K562 (cell line): Measurements from ENCODE around the gene COL9A2. TPM values are rescaled to one million over a fixed set of nuclear protein-coding genes. Genes with fewer than 3 reads are reported as not detected.
A peak's percentile ranks its signal among the peaks of the same experiment; 100 is the strongest.

Experiments
- ASH1L ChIP-seq: fragments of 450-650 bp; IDR thresholded peaks from 2 replicates; pipeline ENCODE4 v1.6.1; 2018; ENCODE audit warnings: borderline replicate concordance, mild to moderate bottlenecking, low read depth; ENCODE audit not compliant: partially characterized antibody
- BACH1 ChIP-seq: fragments of 200-800 bp; sonication (Bioruptor generic); IDR thresholded peaks from 2 replicates; pipeline ENCODE4 v1.6.1; 2016; ENCODE audit warnings: missing genetic modification characterization, missing compliant biosample characterization
- CEBPG ChIP-seq, 3 experiments: fragments of 200-800 bp in 1 of 3; sonication (Bioruptor generic) in 1 of 3; sonication (generic) in 1 of 3; formaldehyde crosslinking in 1 of 3; IDR thresholded peaks in 2 of 3; conservative IDR thresholded peaks in 1 of 3; 2 replicates each; pipeline versions ENCODE4 v1.6.1 to v1.8.0; 2016 to 2022; ENCODE audit warnings: missing compliant biosample characterization in 2 of 3, missing genetic modification characterization in 2 of 3, mild to moderate bottlenecking in 1 of 3, missing genetic modification reagents in 1 of 3
- FOXK1 ChIP-seq: sonication (generic); formaldehyde crosslinking; IDR thresholded peaks from 2 replicates; pipeline ENCODE4 v1.8.0; 2022; ENCODE audit warnings: missing genetic modification reagents, mild to moderate bottlenecking, borderline replicate concordance
- HDAC8 ChIP-seq: fragments of 450-650 bp; IDR thresholded peaks from 2 replicates; pipeline ENCODE4 v1.6.1; 2016; ENCODE audit warnings: mild to moderate bottlenecking, missing genetic modification characterization, moderate library complexity, missing compliant biosample characterization
- HIVEP1 ChIP-seq: fragments of 250-450 bp; sonication (Bioruptor Pico); IDR thresholded peaks from 2 replicates; pipeline ENCODE4 v1.4.0; 2020; ENCODE audit warnings: mild to moderate bottlenecking
- L3MBTL2 ChIP-seq: fragments of 450-650 bp; IDR thresholded peaks from 2 replicates; pipeline ENCODE4 v1.6.1; 2016; ENCODE audit warnings: mild to moderate bottlenecking, moderate library complexity
- LEF1 ChIP-seq: fragments of 450-650 bp; IDR thresholded peaks from 2 replicates; pipeline ENCODE4 v1.6.1; 2016; ENCODE audit warnings: mild to moderate bottlenecking
- POLR3A ChIP-seq: IDR thresholded peaks from 2 replicates; pipeline ENCODE4 v1.6.1; 2011; ENCODE audit warnings: borderline replicate concordance, mild to moderate bottlenecking, moderate library complexity; ENCODE audit not compliant: insufficient read length, insufficient read depth; ENCODE audit errors: extremely low read depth
- RBM22 ChIP-seq: fragments of 200-400 bp; formaldehyde crosslinking; IDR thresholded peaks from 2 replicates; pipeline ENCODE4 v1.6.1; 2018; ENCODE audit warnings: low read length, low read depth; ENCODE audit not compliant: poor library complexity, severe bottlenecking
- SIX5 ChIP-seq, 2 experiments: IDR thresholded peaks; 2 replicates each; pipeline ENCODE4 v1.6.1; 2011; ENCODE audit warnings: low read length in 2 of 2, borderline replicate concordance in 1 of 2, low read depth in 1 of 2, mild to moderate bottlenecking in 1 of 2, moderate library complexity in 1 of 2; ENCODE audit not compliant: insufficient read depth in 1 of 2
- SRSF7 ChIP-seq: fragments of 200-400 bp; formaldehyde crosslinking; optimal IDR thresholded peaks from 2 replicates; pipeline ENCODE3; 2017; ENCODE audit warnings: mild to moderate bottlenecking, low read depth, low read length
- TAF1 ChIP-seq: IDR thresholded peaks from 2 replicates; pipeline ENCODE4 v1.6.1; 2011; ENCODE audit warnings: mild to moderate bottlenecking, low read length, moderate library complexity; ENCODE audit not compliant: insufficient read depth, control insufficient read depth, severe bottlenecking; ENCODE audit errors: extremely low read depth
- TCF7L2 ChIP-seq: fragments of 150-350 bp; IDR thresholded peaks from 2 replicates; pipeline ENCODE4 v1.6.1; 2016; ENCODE audit warnings: low read depth, mild to moderate bottlenecking, low read length, moderate library complexity
- TEAD1 ChIP-seq, 2 experiments: fragments of 450-650 bp in 1 of 2; sonication (generic) in 1 of 2; formaldehyde crosslinking; IDR thresholded peaks; 2 replicates each; pipeline versions ENCODE4 v1.4.0 to v1.8.0; 2020 to 2022; ENCODE audit warnings: mild to moderate bottlenecking in 2 of 2, missing genetic modification reagents in 1 of 2
- ZNF140 ChIP-seq: fragments of 250-450 bp; sonication (Bioruptor Pico); IDR thresholded peaks from 2 replicates; pipeline ENCODE4 v1.8.0; 2021; ENCODE audit warnings: moderate library complexity, mild to moderate bottlenecking, inconsistent platforms
- ZNF175 ChIP-seq: fragments of 200-800 bp; sonication (Bioruptor generic); IDR thresholded peaks from 2 replicates; pipeline ENCODE4 v1.6.1; 2016; ENCODE audit warnings: low read depth, mild to moderate bottlenecking, missing genetic modification characterization, missing compliant biosample characterization
- polyA plus RNA-seq, 8 experiments: library from polyadenylated mRNA; depleted of rRNA in 4 of 8; stranded (reverse) in 5 of 8; unstranded in 3 of 8; fragments of >200 nt; fragmentation: Nextera tagmentation in 2 of 8; fragmentation: Illumina TruSeq in 1 of 8; extraction: Ambion mirVana in 2 of 8; extraction: Trizol in 1 of 8; gene quantifications; 2 replicates each; pipeline versions ENCODE4 v1.2.1 to v1.2.3, GENCODE V29; 2011 to 2014; ENCODE audit warnings: inconsistent platforms in 1 of 8, missing spikeins in 1 of 8
- total RNA-seq, 7 experiments: library from RNA; depleted of rRNA in 6 of 7; stranded (reverse); fragments of >200 nt in 6 of 7; fragmentation: Illumina TruSeq in 2 of 7; extraction: Trizol in 2 of 7; gene quantifications; 2 replicates each; pipeline versions ENCODE4 v1.2.1 to v1.2.3, GENCODE V29; 2011 to 2021; ENCODE audit warnings: low replicate concordance in 1 of 7
- TF ChIP-seq, protein P1 (sequence below): fragments of 250-450 bp; sonication (Bioruptor Pico); IDR thresholded peaks from 2 replicates; pipeline ENCODE4 v1.5.0; 2020; ENCODE audit warnings: mild to moderate bottlenecking, borderline replicate concordance
- TF ChIP-seq, protein P2 (sequence below): IDR thresholded peaks from 2 replicates; pipeline ENCODE4 v1.6.1; 2011; ENCODE audit warnings: borderline replicate concordance, low read depth, mild to moderate bottlenecking, moderate library complexity, low read length; ENCODE audit not compliant: insufficient read depth, poor library complexity, severe bottlenecking
- TF ChIP-seq, protein P3 (sequence below): fragments of 450-650 bp; IDR thresholded peaks from 2 replicates; pipeline ENCODE4 v1.6.1; 2016; ENCODE audit warnings: borderline replicate concordance

The COL9A2 gene
- total and polyA plus RNA-seq, 9 of the 15 experiments (the other 6 are each of a cell fraction or from before 2014, with no cell fraction given) = 0.03 to 2.2 (median 0.31) TPM

DNA sequence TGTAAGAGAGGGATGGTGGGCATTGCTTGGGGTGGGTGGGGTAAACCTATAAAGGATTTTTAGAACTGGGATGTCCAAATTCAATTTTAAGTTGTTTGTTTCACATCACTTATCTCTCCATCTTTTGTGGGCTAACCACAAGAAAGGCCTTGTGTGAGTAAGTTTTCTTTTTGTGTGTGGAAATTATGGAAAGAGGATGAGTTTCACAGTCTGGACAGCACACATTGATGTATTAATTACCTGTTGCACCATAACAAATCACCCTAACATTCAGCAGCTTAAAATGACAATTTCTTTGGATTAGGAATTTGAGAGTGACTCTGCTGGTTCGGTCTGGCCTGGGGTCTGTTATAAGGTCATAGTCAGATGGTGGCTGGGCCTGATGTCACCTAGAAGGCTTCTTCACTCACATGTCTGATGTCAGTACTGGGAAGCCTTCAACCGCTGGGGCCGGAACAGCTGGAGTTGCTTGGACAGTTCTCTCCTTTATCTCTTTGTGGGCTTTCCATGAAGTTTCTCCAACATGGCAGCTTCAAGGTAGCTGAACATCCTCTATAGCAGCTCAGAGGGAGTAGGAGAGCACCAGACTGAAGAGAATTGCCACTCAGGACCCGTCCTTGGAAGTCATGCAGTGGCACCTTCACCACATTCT lies 2.0 kb upstream of the COL9A2 start (continued):
- TF ChIP-seq, protein P1, sequence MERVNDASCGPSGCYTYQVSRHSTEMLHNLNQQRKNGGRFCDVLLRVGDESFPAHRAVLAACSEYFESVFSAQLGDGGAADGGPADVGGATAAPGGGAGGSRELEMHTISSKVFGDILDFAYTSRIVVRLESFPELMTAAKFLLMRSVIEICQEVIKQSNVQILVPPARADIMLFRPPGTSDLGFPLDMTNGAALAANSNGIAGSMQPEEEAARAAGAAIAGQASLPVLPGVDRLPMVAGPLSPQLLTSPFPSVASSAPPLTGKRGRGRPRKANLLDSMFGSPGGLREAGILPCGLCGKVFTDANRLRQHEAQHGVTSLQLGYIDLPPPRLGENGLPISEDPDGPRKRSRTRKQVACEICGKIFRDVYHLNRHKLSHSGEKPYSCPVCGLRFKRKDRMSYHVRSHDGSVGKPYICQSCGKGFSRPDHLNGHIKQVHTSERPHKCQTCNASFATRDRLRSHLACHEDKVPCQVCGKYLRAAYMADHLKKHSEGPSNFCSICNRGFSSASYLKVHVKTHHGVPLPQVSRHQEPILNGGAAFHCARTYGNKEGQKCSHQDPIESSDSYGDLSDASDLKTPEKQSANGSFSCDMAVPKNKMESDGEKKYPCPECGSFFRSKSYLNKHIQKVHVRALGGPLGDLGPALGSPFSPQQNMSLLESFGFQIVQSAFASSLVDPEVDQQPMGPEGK (CRISPR knock-in tag) = no peak
- TF ChIP-seq POLR3A (no peak), FOXK1 (CRISPR knock-in tag) (no peak), TAF1 (no peak), ZNF175 (CRISPR knock-in tag) (no peak), TEAD1 (CRISPR knock-in tag; IDR thresholded peaks at IDR 0.05) (no peak), L3MBTL2 (0 out of 2 replicates have a peak, but pooled peaks have one; percentile 11), SRSF7 (no peak), BACH1 (tag) (no peak), LEF1 (peak; percentile 90), TCF7L2 (peak; percentile 36; the same call in 1 of the 2 replicates), CEBPG (CRISPR knock-in tag; IDR thresholded peaks at IDR 0.05) (peak; percentile 26; the same call in 1 of the 2 replicates), CEBPG (tag; conservative IDR thresholded peaks at IDR 0.05 in 1 of 2, IDR thresholded peaks at IDR 0.05 in 1 of 2) (peak in 1 of 2 experiments; percentile 77; a peak in 2 of 4 replicates), RBM22 (no peak), ASH1L (no peak), ZNF140 (CRISPR knock-in tag) (no peak), SIX5 (IDR thresholded peaks at IDR 0.05; ENCODE audit: borderline replicate concordance in 1 of 2, insufficient read depth in 1 of 2, low read depth in 1 of 2, low read length in 2 of 2) (no peak), HIVEP1 (CRISPR knock-in tag) (no peak), HDAC8 (tag) (no peak)
- TF ChIP-seq, protein P2, sequence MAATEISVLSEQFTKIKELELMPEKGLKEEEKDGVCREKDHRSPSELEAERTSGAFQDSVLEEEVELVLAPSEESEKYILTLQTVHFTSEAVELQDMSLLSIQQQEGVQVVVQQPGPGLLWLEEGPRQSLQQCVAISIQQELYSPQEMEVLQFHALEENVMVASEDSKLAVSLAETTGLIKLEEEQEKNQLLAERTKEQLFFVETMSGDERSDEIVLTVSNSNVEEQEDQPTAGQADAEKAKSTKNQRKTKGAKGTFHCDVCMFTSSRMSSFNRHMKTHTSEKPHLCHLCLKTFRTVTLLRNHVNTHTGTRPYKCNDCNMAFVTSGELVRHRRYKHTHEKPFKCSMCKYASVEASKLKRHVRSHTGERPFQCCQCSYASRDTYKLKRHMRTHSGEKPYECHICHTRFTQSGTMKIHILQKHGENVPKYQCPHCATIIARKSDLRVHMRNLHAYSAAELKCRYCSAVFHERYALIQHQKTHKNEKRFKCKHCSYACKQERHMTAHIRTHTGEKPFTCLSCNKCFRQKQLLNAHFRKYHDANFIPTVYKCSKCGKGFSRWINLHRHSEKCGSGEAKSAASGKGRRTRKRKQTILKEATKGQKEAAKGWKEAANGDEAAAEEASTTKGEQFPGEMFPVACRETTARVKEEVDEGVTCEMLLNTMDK = no peak
- TF ChIP-seq, protein P3, sequence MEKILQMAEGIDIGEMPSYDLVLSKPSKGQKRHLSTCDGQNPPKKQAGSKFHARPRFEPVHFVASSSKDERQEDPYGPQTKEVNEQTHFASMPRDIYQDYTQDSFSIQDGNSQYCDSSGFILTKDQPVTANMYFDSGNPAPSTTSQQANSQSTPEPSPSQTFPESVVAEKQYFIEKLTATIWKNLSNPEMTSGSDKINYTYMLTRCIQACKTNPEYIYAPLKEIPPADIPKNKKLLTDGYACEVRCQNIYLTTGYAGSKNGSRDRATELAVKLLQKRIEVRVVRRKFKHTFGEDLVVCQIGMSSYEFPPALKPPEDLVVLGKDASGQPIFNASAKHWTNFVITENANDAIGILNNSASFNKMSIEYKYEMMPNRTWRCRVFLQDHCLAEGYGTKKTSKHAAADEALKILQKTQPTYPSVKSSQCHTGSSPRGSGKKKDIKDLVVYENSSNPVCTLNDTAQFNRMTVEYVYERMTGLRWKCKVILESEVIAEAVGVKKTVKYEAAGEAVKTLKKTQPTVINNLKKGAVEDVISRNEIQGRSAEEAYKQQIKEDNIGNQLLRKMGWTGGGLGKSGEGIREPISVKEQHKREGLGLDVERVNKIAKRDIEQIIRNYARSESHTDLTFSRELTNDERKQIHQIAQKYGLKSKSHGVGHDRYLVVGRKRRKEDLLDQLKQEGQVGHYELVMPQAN = no peak
